GM19455 (cell line): ENCODE results near the gene DUSP22.
"Not testable (repeated sequence)": the region's sequence is repeated elsewhere in the genome, so short reads cannot be mapped to it uniquely, and the experiment has no call there.

ENCODE experiments used
- ATAC-seq: cut with Tn5 transposase; IDR thresholded peaks from one replicate; pipeline ENCODE4 v1.9.1; 2021; ENCODE audit not compliant: unreplicated experiment

Gene DUSP22

DNA sequence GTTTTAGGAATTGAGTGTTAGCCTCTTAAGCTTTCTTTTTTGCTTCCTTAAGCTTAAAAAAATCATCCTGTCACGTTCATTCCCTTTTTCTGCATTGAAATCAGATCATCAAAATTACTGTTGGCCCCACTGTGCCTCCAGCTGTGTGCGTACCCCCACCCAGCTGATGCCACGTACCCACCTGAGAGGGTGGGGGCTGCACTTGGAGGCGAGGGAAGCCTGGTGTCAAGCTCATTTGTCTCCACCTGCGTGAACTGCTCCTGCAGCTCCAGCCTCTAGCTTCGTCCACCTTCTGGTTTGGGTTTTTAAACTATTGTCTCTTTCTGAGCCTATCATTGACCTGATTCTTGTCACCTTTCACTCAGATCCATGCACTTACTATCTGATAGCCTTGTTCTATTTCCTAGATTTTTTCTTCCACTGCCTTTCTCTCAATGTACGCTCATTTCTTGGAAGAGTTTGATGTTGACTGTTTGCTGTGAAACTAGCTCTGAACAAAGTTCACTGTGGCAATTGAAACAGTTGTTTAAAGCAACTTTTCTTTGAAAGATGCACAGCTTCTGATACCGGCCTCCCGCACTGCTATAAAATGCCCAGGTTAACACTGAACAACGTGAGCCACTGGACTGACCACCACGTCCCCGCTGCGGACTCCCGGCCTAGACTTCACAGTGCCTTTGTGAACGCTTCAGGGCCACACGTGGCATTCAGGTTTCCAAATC, 69.3 kb downstream of the DUSP22 start:
- no peak for ATAC-seq

- no peak for ATAC-seq
Observed at GRCh38 chr6:362231-362923, 70.1 kb downstream of the DUSP22 start.

DNA sequence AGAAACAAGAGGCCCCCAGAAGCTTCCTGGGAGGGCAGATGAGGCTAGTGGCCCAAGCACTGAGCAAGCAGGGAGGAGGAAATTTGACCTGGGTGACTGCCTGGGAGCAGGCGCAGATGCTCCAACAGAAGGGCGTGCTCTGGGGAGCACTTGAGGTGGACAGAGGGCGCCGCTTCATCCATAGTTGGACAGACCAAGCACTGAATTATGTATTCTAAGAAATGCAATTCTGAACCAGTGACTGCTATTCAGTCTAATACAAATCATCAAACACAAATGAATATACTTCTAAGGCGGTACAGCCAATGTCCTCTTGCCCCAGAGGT, 70.6 kb downstream of the DUSP22 start:
- no peak for ATAC-seq

- ATAC-seq: no peak
Observed at GRCh38 chr6:363291-363690, 71.0 kb downstream of the DUSP22 start.

DNA sequence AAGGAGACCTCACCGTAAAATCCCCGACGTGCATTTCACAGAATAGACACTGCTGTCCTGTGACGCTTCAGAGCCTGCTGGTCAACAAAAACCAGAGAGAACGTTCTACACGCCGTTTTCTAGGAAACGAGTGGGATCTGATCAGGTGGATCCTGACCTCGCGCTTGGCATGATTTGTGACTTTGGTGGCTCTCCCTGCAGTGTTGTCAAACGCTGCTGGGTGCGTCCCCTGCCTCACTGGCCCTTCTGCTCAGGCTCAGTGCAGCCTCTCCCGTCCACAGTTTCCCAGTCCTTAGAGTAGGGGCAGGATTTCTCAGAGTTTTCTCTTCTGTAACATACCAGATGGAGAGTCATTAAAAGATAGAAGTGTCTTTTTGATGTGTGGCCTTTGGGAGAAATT, 71.6 kb downstream of the DUSP22 start:
- ATAC-seq: no peak

GRCh38 chr6:364609-365540, 72.6 kb downstream of the DUSP22 start:
- ATAC-seq: no peak

- no peak for ATAC-seq
Observed at GRCh38 chr6:365835-366234, 73.5 kb downstream of the DUSP22 start.

DNA sequence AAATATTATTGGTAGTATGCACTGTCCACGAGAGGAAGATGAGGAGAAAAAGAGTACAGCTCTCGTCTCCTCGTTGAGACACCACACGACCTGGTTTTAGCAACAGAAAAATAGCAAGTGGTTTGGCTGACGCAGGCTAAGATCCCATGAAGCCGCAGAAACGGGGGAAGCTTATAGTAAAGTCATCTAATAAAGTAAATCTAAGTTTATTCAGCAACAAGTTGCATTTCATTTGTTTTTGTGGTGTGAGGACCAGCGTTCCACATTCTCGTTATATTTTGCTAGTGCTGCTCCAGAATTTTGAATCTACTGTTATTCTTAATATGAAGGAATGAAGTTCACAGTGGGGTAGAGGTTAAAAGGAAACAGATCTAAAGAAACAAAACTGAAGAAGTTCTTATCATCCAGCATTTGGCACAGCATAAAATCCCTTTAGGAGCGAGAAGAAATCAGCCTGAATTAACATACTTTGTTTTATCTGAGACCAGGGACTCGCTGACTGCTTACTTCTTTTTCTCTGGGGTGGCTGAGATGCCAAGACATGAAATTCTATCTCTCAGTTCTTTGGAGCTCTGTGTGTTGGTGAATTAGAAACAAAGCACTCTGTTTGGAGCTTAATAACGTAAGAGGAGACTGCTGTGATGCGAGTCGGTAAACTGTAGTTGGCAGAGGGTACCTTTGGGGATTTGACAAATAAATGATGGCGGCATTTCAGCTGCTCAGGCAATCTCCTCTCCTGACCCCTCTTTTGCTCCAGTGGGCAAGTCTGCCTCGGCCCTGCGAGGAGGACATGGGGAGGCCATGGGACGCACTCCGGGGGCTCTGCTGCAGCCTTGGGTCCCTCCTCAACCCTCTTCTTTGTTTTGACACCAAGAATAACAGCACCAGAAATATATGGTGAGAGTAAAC, 74.4 kb downstream of the DUSP22 start:
- no peak for ATAC-seq

- ATAC-seq: no peak
Observed at GRCh38 chr6:367298-367794, 75.1 kb downstream of the DUSP22 start.

- ATAC-seq: no peak
Observed at GRCh38 chr6:367891-368630, 75.8 kb downstream of the DUSP22 start.

GRCh38 chr6:369559-370431, 77.5 kb downstream of the DUSP22 start:
- ATAC-seq: no peak

DNA sequence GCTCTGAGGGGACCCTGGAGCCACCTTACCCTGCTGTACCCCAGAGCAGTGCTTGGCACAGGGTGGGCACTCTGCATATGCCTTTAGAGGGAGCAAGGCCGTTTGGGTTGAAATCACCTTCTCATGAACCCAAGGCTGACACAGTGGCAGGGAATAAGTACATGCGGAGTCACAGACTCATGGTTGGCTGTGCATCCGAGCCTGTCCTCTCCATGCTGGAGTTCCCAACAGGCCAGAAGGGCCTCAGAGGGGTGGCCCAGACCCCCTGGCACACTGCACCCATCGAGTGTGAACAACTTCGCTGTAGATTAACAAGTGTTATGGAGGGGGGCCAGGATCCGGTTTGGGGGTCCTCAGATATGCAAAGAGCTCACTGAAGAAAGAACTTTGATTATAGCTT, 78.3 kb downstream of the DUSP22 start:
- ATAC-seq: no peak

DNA sequence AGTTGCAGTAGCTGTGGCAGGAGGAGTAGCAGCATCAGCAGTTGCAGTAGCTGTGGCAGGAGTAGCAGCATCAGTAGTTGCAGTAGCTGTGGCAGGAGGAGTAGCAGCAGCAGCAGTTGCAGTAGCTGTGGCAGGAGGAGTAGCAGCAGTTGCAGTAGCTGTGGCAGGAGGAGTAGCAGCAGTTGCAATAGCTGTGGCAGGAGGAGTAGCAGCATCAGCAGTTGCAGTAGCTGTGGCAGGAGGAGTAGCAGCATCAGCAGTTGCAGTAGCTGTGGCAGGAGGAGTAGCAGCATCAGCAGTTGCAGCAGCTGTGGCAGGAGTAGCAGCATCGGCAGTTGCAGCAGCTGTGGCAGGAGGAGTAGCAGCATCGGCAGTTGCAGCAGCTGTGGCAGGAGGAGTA, 79.6 kb downstream of the DUSP22 start:
- ATAC-seq: not testable (repeated sequence)

DNA sequence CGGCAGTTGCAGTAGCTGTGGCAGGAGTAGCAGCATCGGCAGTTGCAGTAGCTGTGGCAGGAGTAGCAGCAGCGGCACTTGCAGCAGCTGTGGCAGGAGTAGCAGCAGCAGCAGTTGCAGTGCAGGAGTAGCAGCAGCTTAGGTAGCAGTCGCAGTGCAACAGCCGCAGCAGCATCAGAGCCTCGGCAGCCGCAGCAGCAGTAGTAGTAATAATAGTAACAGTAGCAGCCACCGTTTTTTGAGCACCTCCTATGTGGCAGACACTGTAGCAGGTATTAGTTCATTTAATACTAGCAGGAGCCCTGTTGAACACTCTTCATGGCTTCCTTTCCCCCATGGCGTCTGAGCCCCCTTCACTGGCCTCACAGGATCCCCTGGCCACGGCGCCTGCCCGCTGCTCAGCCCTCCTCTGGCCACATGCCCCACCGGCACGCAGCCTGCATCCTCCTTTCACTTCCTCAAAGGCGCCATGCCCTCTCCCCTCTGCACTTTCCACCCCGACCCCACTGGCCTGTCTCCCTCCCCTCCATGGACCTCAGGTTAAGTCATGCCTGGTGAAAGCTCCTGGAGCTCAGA, 80.1 kb downstream of the DUSP22 start:
- no peak for ATAC-seq

- no peak for ATAC-seq
Observed at GRCh38 chr6:373031-373430, 80.7 kb downstream of the DUSP22 start.

GRCh38 chr6:373773-374724, 81.8 kb downstream of the DUSP22 start:
- ATAC-seq: no peak

DNA sequence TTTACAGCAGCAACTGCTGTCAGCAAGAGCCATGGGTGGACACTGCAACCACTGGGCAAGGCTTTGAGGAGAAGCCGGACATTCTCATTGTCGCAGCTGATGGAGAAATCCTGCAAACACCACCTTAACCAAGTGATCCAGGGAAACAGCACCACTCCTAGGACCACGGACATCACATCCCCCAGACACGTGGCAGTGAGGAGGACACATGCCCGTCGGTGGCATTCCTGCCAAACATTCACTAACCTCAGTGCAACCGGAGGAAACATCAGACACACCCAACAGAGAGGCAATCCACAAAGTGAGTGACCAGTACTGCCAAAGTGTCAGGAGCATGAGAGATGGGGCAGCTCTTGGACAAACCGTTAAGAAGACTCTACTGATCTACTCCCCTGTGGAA, 82.7 kb downstream of the DUSP22 start:
- ATAC-seq: no peak
